HG03060 (cell line): ENCODE results near the gene ZNF524.

Source experiments
- ATAC-seq: cut with Tn5 transposase; IDR thresholded peaks from one replicate; pipeline ENCODE4 v1.9.1; 2021; ENCODE audit warnings: low read depth, moderate number of reproducible peaks; ENCODE audit not compliant: unreplicated experiment

The ZNF524 gene

DNA sequence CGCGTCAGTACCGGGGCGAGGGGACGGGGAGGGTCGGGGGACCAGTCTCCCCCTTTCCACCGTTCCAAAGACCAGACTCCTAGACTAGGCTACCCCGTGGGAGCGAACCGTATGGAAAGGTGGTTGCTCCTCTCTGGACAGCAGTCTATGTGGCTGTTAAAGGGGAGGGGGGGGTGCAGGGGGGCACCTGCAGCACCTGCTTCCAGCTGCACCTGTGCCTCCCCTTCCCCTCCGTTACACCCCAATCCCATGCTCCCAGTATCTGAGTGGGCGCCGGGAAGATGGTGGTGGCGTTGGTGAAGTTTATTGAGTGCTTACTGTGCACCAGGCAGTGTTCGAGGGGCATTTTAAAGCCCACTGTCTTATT lies 557 bp downstream of the ZNF524 start:
- ATAC-seq, result no peak

DNA sequence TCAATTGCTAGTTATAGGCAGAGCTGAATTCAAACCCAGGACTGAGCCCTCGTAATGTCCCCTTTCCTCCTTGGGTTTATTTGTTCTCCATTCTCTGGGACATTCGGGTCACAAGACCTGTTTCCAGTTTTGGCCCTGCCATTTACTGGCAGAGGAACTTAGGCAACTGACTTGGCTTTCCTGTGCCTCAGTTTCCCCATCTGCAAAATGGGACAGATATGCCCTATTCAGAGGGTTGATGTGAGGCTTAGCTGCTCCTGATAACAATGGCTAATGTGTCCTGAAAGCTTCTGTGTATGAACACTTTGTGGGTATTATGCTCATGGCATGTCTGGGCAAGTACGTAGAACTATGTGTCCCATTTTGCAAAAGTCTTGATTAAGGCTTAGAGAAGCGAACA lies 996 bp downstream of the ZNF524 start:
- ATAC-seq, result no peak

DNA sequence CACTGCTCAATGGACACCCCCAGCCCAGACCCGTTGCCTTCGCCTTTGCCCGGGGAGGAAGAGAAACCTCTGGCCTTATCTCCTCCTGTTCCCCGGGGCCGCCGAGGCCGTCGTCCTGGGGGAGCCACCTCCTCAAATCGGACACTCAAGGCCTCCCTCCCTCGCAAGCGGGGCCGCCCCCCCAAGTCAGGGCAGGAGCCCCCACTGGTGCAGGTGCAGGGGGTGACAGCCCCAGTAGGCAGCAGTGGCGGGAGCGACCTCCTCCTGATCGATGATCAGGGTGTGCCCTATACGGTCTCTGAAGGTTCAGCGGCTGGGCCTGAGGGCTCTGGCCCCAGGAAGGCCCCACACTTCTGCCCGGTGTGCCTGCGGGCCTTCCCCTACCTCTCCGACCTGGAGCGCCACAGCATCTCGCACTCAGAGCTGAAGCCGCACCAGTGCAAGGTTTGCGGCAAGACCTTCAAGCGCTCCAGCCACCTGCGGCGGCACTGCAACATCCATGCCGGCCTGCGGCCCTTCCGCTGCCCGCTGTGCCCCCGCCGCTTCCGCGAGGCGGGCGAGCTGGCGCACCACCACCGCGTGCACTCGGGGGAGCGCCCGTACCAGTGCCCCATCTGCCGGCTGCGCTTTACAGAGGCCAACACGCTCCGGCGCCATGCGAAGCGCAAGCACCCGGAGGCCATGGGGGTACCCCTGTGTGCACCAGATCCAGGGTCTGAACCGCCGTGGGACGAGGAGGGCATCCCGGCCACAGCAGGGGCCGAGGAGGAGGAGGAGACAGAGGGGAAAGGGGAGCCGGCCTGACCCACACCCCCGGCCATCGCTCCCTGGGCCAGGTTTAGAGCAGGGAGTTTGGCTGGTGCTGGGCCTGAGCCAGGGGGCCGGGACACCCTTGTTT lies 2.3 kb downstream of the ZNF524 start:
- ATAC-seq, result no peak

DNA sequence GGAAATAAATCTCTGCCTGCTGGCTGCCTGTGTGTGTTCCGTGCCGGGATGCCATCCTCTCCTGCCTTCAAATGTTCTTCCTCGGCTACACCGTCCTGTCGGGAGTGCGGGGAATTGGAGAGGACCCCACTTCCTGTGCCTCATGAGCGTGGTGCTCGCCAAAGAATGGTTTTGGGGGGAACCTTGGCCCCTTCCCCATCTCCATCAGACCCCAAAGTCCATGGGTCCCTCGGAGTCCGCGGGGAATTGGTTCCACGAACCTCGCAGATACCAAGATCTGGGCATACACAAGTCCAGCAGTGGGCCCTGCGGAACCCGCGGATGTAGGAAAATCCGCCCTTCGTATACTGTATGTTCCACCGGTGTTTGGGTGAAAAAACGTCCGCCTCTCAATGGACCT lies 3.0 kb downstream of the ZNF524 start:
- ATAC-seq, result no peak

DNA sequence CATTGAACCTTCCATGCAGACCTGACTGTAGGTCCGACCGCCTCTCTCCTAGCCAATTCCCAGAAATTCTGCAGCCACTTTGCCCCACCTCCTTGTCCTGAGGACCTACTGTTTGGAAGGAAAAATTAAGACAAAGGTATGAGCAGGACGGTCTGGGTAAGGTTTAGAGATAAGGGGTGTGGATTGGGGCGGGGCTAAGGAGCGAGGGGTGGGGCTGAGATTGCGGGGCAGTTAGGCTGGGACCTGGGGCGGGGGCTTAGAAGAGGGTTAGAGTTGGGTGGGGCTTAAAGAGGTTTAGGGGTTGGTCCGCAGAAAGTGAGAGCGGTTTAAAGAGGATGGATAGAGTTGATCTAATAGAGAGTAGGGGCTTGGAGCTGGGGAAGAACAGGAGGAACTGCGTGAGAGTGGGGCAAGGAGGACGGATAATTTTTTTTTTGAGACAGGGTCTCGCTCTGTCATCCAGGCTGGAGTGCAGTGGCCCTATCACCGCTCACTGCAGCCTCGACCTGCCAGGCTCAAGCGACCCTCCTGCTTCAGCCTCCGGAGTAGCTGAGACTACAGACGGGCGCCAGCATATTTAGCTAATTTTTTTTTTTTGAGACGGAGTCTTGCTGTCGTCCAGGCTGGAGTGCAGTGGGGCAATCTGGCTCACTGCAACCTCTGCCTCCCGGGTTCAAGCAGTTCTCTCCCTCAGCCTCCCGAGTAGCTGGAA lies 3.6 kb downstream of the ZNF524 start:
- ATAC-seq, result no peak

DNA sequence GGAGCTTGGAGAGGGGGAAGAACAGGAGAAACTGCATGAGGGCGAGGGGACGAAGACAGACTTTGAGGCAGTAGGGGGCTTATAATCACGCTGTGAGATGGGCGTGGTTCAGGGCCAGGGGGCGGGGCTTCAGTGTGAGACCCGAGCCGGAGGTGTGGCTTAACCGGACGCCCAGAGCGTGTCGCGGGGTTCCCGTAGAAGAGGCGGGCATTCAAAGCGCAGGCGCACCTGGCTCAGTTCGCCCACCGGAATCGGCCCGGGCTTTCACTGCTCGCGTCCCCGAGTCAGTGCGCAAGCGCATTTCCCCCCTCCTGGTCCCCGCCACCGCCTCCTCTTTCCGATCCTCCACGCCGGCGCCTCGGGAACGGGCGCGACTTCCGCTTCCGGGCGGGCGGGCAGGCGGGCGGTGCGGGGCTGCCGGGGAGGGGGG lies 5.1 kb downstream of the ZNF524 start:
- ATAC-seq, result peak; percentile 42

DNA sequence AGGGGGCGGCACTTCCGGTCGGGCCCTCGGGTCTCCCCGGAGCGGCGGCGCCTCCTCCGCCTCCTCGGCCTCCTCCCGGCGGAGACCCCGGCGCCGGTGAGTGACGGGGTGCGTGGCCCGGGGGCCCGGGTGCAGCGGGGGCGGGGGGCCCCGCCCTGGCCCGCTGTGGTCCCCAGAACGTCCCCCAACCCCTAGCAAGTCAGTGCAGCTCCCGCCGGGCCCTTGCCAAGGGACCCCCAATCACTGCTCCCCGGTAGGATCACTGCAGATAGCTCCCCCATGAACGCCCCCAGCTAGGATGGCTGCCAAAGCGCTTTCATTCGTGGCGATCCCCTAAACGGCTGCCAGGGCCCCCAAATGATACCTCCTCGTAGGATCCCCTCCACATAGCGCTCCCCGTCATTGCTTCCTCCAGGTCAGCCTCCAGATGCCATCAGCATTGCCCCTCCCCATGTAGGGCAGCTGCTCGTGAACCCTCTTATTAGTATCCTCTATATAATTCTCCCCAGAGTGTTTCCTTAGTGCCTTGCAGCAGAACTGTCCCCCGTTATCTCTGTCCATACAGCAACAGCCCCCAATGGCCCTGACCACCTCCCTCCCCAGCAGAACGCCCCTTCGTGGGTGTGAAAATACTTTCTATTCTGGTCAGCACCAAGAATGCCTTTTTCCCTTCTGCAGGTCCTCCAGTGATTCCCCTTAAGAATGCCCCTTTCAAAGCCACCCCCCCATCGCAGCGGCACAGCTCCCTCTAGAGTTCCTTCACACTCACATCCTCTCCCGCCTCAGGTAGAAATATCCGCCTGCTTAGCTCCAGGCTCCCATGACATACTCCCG lies 5.8 kb downstream of the ZNF524 start, which contains the start of gene ZNF865:
Gene ZNF865, plus strand, starts transcription at position 11 of the 834 bp plus-strand sequence. CDS start 7,972 bp downstream, outside the sequence.
- ATAC-seq, result no peak

DNA sequence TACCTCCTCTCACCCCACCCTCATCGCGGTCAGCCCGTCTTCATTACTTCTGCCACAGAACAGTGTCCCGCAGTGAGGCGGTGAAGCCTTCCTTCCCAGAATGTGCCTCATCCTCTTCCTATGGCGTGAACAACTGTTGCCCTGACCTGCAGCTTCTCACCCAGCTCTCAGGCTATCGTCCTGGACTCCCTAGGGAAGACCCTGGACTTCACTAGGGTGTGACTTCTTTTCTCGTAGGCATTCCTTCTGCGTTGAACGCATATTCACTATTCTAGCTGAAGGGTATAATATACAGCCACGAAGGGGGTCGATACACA lies 6.3 kb downstream of the ZNF524 start:
- ATAC-seq, result no peak

DNA sequence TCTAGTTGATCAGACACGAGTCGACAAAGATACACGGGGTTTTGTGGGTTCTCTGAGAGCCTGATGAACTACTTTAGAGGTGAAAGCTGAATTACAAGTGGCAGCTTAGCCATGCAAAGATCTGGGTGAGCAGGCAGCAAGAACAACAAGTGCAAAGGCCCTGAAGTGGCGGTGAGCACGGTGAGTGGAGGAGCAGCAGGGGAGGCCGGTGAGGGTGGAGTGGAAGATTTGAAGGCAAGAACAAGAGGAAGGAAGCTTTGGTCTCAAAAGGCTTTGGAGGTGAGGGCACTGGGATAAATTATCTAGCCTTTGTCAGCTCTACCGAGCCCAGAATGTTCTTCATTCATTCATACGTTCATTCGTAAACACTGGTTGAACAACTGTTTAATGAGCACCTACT lies 6.7 kb downstream of the ZNF524 start:
- ATAC-seq, result no peak

DNA sequence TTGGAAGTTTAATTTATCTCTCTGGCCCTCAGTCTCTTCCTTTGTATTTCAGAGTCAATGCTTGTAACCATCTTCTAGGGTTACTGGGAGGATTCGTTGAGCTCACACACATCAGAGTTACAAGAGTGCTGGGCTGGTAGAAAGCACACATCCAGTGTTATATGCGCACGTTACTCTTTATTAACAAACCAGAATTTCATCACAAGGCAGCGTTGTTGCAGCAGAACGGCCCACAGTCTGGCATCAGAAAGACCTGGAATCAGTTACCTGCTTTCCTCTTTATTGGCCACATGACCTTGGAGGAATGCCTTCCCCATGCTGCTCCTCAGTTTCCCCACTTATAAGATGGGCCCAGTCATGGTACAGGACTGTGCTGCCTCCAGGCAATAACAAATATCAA lies 9.2 kb downstream of the ZNF524 start:
- no peak for ATAC-seq

DNA sequence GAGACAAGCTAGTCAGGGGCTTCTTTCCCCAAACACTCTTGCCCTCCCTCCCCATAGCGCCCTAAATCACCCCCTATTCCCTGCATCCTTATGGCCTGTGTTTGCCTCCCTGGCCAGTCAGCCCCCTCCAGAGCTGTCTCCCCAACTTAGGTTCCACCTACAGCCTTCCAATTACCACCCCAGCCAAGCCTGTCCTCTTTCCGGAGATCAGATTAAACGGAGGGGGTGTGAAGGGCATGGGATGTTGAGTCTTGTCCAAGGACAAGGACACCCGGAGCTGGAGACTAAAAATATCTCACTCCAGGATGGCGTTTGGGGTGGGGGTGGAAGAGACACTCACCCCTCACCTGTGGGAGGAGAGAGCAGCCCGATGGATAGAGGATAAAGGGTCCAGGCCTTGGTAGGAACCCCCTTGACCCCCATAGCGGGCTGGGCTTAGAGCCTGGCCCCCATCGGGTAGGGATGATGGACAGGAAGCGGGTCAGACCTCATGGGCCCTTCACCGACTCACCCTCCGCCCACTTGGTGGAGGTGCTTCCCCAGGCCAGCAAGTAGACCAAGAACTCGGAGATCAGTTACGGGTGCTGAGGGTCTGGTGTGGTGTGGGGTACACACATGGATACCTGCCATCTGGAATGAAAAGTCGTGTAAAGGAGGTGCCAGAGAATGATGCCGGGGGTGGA lies 11.4 kb downstream of the ZNF524 start:
- ATAC-seq, result no peak

DNA sequence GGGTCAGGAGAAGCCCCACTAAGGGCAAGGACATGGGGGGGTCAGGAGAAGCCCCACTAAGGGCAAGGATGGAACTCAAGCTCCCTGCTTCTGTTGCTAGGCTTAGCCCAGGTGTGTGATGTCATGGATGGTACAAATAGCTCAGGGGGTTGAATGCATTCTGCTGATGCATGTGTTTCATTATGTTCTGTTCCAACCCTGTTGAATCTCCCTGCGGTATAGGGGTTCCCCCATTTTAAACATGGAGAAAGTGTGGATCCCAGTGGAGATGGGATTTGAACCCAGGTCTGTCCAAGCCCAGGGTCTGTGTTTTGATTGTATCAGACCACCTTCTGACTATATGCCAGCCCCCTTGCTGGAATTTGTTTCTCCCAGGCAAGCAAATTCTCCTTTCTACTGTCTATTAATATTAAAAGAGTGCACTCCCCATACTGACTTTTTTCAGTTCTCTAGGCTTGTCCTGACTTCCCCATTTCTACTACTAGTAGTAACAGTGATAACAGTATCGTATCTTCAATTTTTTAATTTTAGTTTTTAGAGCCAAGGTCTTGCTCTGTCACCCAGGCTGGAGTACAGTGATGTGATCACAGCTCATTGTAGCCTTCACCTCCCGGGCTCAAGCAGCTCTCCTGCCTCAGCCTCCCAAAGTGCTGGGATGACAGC lies 12.0 kb downstream of the ZNF524 start:
- ATAC-seq, result no peak

DNA sequence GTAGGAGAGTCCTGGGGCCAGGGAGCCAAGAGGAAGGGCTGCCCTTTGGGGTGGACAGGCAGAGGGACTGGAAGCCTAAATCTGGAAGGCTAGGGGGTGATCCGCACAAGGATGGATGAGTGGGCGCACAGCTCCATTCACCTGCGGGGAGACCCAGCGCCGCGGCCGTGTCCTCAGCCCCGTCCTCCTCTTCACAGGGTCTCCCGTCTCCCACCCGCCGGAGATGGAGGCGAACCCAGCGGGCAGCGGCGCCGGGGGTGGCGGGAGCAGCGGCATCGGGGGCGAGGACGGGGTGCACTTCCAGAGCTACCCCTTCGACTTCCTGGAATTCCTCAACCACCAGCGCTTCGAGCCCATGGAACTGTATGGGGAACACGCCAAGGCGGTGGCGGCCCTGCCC lies 13.3 kb downstream of the ZNF524 start:
- no peak for ATAC-seq

DNA sequence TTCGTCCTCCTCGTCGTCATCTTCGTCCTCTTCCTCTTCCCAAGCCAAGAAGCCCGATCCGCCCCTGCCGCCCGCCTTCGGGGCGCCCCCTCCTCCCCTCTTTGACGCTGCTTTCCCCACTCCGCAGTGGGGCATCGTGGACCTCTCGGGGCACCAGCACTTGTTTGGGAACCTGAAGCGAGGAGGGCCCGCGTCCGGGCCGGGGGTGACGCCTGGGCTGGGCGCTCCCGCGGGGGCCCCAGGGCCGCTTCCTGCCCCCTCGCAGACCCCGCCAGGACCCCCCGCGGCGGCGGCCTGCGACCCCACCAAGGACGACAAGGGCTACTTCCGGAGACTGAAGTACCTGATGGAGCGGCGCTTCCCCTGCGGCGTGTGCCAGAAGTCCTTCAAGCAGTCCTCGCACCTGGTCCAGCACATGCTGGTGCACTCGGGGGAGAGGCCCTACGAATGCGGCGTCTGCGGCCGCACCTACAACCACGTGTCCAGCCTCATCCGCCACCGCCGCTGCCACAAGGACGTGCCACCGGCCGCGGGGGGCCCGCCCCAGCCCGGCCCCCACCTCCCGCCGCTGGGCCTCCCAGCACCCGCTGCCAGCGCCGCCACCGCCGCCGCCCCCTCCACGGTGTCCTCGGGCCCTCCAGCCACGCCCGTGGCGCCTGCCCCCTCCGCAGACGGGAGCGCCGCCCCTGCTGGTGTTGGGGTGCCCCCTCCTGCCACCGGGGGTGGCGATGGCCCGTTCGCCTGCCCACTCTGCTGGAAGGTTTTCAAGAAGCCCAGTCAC lies 14.0 kb downstream of the ZNF524 start:
- no peak for ATAC-seq

DNA sequence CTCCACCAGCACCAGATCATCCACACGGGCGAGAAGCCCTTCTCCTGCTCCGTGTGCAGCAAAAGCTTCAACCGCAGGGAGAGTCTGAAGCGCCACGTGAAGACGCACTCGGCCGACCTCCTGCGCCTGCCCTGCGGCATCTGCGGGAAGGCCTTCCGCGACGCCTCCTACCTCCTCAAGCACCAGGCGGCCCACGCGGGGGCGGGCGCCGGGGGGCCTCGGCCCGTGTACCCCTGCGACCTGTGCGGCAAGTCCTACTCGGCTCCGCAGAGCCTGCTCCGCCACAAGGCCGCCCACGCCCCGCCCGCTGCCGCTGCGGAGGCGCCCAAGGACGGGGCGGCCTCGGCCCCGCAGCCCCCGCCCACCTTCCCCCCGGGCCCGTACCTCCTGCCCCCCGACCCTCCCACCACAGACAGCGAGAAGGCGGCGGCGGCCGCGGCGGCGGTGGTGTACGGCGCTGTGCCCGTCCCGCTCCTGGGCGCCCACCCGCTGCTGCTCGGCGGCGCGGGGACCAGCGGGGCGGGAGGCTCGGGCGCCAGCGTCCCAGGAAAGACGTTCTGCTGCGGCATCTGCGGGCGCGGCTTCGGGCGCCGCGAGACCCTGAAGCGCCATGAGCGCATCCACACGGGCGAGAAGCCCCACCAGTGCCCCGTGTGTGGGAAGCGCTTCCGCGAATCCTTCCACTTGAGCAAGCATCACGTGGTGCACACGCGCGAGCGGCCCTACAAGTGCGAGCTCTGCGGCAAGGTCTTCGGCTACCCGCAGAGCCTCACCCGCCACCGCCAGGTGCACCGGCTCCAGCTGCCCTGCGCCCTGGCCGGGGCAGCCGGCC lies 14.8 kb downstream of the ZNF524 start:
- ATAC-seq, result no peak

DNA sequence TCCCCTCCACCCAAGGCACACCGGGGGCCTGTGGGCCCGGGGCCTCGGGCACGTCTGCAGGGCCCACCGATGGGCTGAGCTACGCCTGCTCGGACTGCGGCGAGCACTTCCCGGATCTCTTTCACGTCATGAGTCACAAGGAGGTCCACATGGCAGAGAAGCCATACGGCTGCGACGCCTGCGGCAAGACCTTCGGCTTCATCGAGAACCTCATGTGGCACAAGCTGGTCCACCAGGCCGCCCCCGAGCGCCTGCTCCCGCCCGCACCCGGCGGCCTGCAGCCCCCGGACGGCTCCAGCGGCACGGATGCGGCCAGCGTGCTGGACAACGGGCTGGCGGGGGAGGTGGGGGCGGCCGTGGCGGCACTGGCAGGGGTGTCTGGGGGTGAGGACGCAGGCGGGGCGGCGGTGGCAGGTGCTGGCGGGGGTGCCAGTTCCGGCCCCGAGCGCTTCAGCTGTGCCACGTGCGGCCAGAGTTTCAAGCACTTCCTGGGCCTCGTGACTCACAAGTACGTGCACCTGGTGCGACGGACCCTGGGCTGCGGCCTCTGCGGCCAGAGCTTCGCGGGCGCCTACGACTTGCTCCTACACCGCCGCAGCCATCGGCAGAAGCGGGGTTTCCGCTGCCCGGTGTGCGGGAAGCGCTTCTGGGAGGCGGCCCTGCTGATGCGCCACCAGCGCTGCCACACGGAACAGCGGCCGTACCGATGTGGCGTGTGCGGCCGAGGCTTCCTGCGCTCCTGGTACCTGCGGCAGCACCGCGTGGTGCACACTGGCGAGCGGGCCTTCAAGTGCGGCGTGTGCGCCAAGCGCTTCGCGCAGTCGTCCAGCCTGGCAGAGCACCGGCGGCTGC lies 15.7 kb downstream of the ZNF524 start:
- ATAC-seq, result no peak

DNA sequence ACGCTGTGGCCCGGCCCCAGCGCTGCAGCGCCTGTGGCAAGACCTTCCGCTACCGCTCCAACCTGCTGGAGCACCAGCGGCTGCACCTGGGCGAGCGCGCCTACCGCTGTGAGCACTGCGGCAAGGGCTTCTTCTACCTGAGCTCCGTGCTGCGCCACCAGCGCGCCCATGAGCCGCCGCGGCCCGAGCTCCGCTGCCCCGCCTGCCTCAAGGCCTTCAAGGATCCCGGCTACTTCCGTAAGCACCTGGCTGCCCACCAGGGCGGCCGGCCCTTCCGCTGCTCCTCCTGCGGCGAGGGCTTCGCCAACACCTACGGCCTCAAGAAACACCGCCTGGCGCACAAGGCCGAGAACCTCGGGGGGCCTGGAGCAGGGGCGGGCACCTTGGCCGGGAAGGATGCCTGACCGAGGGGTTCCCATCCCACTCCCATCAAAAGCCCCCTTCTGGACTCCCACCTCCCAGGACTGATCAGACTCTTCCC lies 16.3 kb downstream of the ZNF524 start:
- no peak for ATAC-seq
